ENCODE data around the gene FUT2.
"Not testable (repeated sequence)": the region's sequence is repeated elsewhere in the genome, so short reads cannot be mapped to it uniquely, and the experiment has no call there.

Gene FUT2

GRCh38 chr19:48671446-48671995, 24.2 kb upstream of the FUT2 start:
- no peak for FAIRE-seq

GRCh38 chr19:48672994-48673393, 22.8 kb upstream of the FUT2 start, which contains the start of gene NTN5:
Gene NTN5 (minus strand): TSS chr19:48673017. CDS start chr19:48670986, 2,031 bp downstream.
- FAIRE-seq: no peak

GRCh38 chr19:48673436-48674100, 22.2 kb upstream of the FUT2 start:
- no peak for FAIRE-seq

- FAIRE-seq: no peak
Observed at GRCh38 chr19:48674216-48674809, 21.5 kb upstream of the FUT2 start.

GRCh38 chr19:48674921-48675824, 20.6 kb upstream of the FUT2 start:
- no peak for FAIRE-seq

GRCh38 chr19:48676487-48676886, 19.3 kb upstream of the FUT2 start:
- FAIRE-seq: no peak

GRCh38 chr19:48676887-48677286, 18.9 kb upstream of the FUT2 start:
- FAIRE-seq: no peak

GRCh38 chr19:48678201-48678600, 17.6 kb upstream of the FUT2 start:
- no peak for FAIRE-seq

- not testable (repeated sequence) for FAIRE-seq
Observed at GRCh38 chr19:48680006-48680405, 15.8 kb upstream of the FUT2 start.

GRCh38 chr19:48680436-48681126, 15.2 kb upstream of the FUT2 start:
- FAIRE-seq: no peak

GRCh38 chr19:48681127-48681470, 14.7 kb upstream of the FUT2 start:
- no peak for FAIRE-seq

- no peak for FAIRE-seq
Observed at GRCh38 chr19:48683349-48683748, 12.4 kb upstream of the FUT2 start.

GRCh38 chr19:48685583-48685982, 10.2 kb upstream of the FUT2 start:
- FAIRE-seq: no peak

- FAIRE-seq: no peak
Observed at GRCh38 chr19:48686088-48686487, 9.7 kb upstream of the FUT2 start.

GRCh38 chr19:48686637-48687036, 9.1 kb upstream of the FUT2 start:
- FAIRE-seq: not testable (repeated sequence)

- FAIRE-seq: no peak
Observed at GRCh38 chr19:48687776-48688175, 8.0 kb upstream of the FUT2 start.

- FAIRE-seq: no peak
Observed at GRCh38 chr19:48689449-48689848, 6.3 kb upstream of the FUT2 start.

- FAIRE-seq: not testable (repeated sequence)
Observed at GRCh38 chr19:48693629-48694028, 2.1 kb upstream of the FUT2 start.

GRCh38 chr19:48696353-48697010, 711 bp downstream of the FUT2 start:
- FAIRE-seq: no peak

GRCh38 chr19:48698046-48698445, 2.3 kb downstream of the FUT2 start:
- FAIRE-seq: no peak

GRCh38 chr19:48702701-48703100, 6.9 kb downstream of the FUT2 start:
- no peak for FAIRE-seq

GRCh38 chr19:48703316-48703715, 7.5 kb downstream of the FUT2 start:
- FAIRE-seq: no peak

Measured in islet of Langerhans (tissue), 1 donor.